Measurements from ENCODE around the gene TSN. TPM values are rescaled to one million over a fixed set of nuclear protein-coding genes. Genes with fewer than 3 reads are reported as not detected.

TSN gene
- polyA plus RNA-seq, 1 donor (not counting 4 experiments of a cell fraction or from before 2014, with no cell fraction given), result 78.4 TPM

GRCh38 chr2:121788685-121789084 lies 33.2 kb downstream of the TSN start:
- Histone ChIP-seq H3K27ac (ENCODE audit: control insufficient read depth, insufficient read depth, low read length) (no peak overlapping the region), H3K36me3 (ENCODE audit: control insufficient read depth in 2 of 2, extremely low read depth in 1 of 2, insufficient read depth in 2 of 2, low read length in 2 of 2) (no peaks in the 10 kb centered on the region), H4K20me1 (ENCODE audit: control insufficient read depth, extremely low read depth, insufficient read depth, low read length) (no peaks in the 10 kb centered on the region), H3K4me2 (ENCODE audit: control insufficient read depth, extremely low read depth, insufficient read depth, low read depth, low read length) (no peak overlapping the region), H3K79me2 (ENCODE audit: control insufficient read depth, insufficient read depth, low read length) (no peaks in the 10 kb centered on the region), H3K9ac (ENCODE audit: control insufficient read depth, extremely low read depth, insufficient read depth, low read length) (no peak overlapping the region), H3K9me1 (ENCODE audit: control insufficient read depth, extremely low read depth, insufficient read depth, low read length) (no peaks in the 10 kb centered on the region), H3K9me3 (ENCODE audit: control insufficient read depth, low read depth, low read length) (no peaks in the 10 kb centered on the region), H3K4me3 (ENCODE audit: control insufficient read depth in 2 of 3, extremely low read depth in 1 of 3, insufficient read depth in 2 of 3, low read depth in 1 of 3, low read length in 3 of 3) (no peak overlapping the region), H3K27me3 (ENCODE audit: control insufficient read depth, extremely low read depth, insufficient read depth, low read length) (no peaks in the 10 kb centered on the region), H3K4me1 (ENCODE audit: control insufficient read depth, extremely low read depth, insufficient read depth, low read length) (peaks cover 7% of the 10 kb centered on the region), H2AFZ (ENCODE audit: control insufficient read depth, low read length) (no peak overlapping the region)
- TF ChIP-seq EZH2 (IDR thresholded peaks at IDR 0.05; ENCODE audit: low read length) (no peak), CTCF (optimal IDR thresholded peaks at IDR 0.05 in 1 of 3, IDR thresholded peaks at IDR 0.05 in 1 of 3, conservative IDR thresholded peaks at IDR 0.05 in 1 of 3; ENCODE audit: extremely low read depth in 1 of 3, insufficient read depth in 2 of 3, low read length in 3 of 3) (no peak)
- FAIRE-seq (no peak), DNase-seq (ENCODE audit: low read depth, low spot score) (no peak)
- dilution Hi-C loops (cut with MboI; ENCODE audit: extremely low pct_ligation_motif_present, low sequenced_read_pairs), result no loop called here

- DNase-seq (ENCODE audit: low read depth, low spot score) (peak; percentile 32), FAIRE-seq (peak; percentile 60)
- Histone ChIP-seq H3K4me2 (ENCODE audit: control insufficient read depth, extremely low read depth, insufficient read depth, low read depth, low read length) (peak overlapping the region; percentile 13), H3K9me3 (ENCODE audit: control insufficient read depth, low read depth, low read length) (no peaks in the 10 kb centered on the region), H3K9me1 (ENCODE audit: control insufficient read depth, extremely low read depth, insufficient read depth, low read length) (no peaks in the 10 kb centered on the region), H3K9ac (ENCODE audit: control insufficient read depth, extremely low read depth, insufficient read depth, low read length) (no peak overlapping the region), H2AFZ (ENCODE audit: control insufficient read depth, low read length) (no peak overlapping the region), H3K36me3 (ENCODE audit: control insufficient read depth in 2 of 2, extremely low read depth in 1 of 2, insufficient read depth in 2 of 2, low read length in 2 of 2) (no peaks in the 10 kb centered on the region), H4K20me1 (ENCODE audit: control insufficient read depth, extremely low read depth, insufficient read depth, low read length) (no peaks in the 10 kb centered on the region), H3K27me3 (ENCODE audit: control insufficient read depth, extremely low read depth, insufficient read depth, low read length) (no peaks in the 10 kb centered on the region), H3K4me1 (ENCODE audit: control insufficient read depth, extremely low read depth, insufficient read depth, low read length) (peaks cover 7% of the 10 kb centered on the region), H3K4me3 (ENCODE audit: control insufficient read depth in 2 of 3, extremely low read depth in 1 of 3, insufficient read depth in 2 of 3, low read depth in 1 of 3, low read length in 3 of 3) (no peak overlapping the region), H3K27ac (ENCODE audit: control insufficient read depth, insufficient read depth, low read length) (no peak overlapping the region), H3K79me2 (ENCODE audit: control insufficient read depth, insufficient read depth, low read length) (no peaks in the 10 kb centered on the region)
- dilution Hi-C loops (cut with MboI; ENCODE audit: extremely low pct_ligation_motif_present, low sequenced_read_pairs), result no loop called here
- TF ChIP-seq CTCF (optimal IDR thresholded peaks at IDR 0.05 in 1 of 3, IDR thresholded peaks at IDR 0.05 in 1 of 3, conservative IDR thresholded peaks at IDR 0.05 in 1 of 3; ENCODE audit: extremely low read depth in 1 of 3, insufficient read depth in 2 of 3, low read length in 3 of 3), result no peak
- TF ChIP-seq EZH2 (IDR thresholded peaks at IDR 0.05; ENCODE audit: low read length), result no peak
Observed at GRCh38 chr2:121790276-121790956, 35.0 kb downstream of the TSN start.

Measured in keratinocyte (primary cell).